Sigmoid colon (tissue), 4 donors: ENCODE measurements around the gene RPS15.

Experiments used
- CTCF ChIP-seq, 4 experiments: fragments of 450-650 bp in 3 of 4; fragments of 200-600 bp in 1 of 4; IDR thresholded peaks; one replicate each; pipeline ENCODE4 v1.5.1; 2016 to 2019; ENCODE audit warnings: antibody characterized with exemption in 4 of 4, mild to moderate bottlenecking in 3 of 4, moderate library complexity in 2 of 4
- EP300 ChIP-seq, 4 donors: sonication (generic); formaldehyde crosslinking; IDR thresholded peaks; one replicate each; pipeline ENCODE4 v1.6.1; 2017; ENCODE audit warnings: antibody characterized with exemption in 4 of 4
- POLR2A ChIP-seq, 2 donors: fragments of 450-650 bp; IDR thresholded peaks; one replicate each; pipeline ENCODE4 v1.6.1; 2016; ENCODE audit warnings: antibody characterized with exemption in 2 of 2, mild to moderate bottlenecking in 2 of 2, moderate library complexity in 2 of 2
- POLR2AphosphoS5 ChIP-seq, 4 donors: sonication (generic); formaldehyde crosslinking; IDR thresholded peaks; one replicate each; pipeline ENCODE4 v1.6.1; 2017; ENCODE audit warnings: antibody characterized with exemption in 4 of 4

- TF ChIP-seq CTCF (IDR thresholded peaks at IDR 0.05) (no peak), POLR2AphosphoS5 (IDR thresholded peaks at IDR 0.05) (no peak), EP300 (IDR thresholded peaks at IDR 0.05) (no peak), POLR2A (IDR thresholded peaks at IDR 0.05) (no peak)
Measured at GRCh38 chr19:1470055-1470304, 31.8 kb downstream of the RPS15 start.
